Calu3 (cell line): ENCODE results near the gene STK33. TPM values are rescaled to one million over a fixed set of nuclear protein-coding genes. Genes with fewer than 3 reads are reported as not detected.

Source experiments
- BruUV-seq: library from RNA; stranded (reverse); fragments of 400-500 nt; replicated peaks from 2 replicates; lab custom pipeline; 2021; lab: Mats Ljungman, UMichigan
- CTCF ChIA-PET: fragments of 300-600 bp; sonication (Branson Sonifier 250); formaldehyde crosslinking; loops from one replicate; lab custom pipeline; 2022; ENCODE audit warnings: antibody characterized with exemption; lab: Charles Lee
- DNase-seq: peaks from one replicate; pipeline ENCODE4 v3.0.0; 2022
- H3K27ac Mint-ChIP-seq: one replicate; pipeline ENCODE4 v1.8.0; 2022; ENCODE audit warnings: mixed read lengths; ENCODE audit not compliant: unreplicated experiment
- H3K27me3 Mint-ChIP-seq: one replicate; pipeline ENCODE4 v1.8.0; 2022; ENCODE audit warnings: mixed read lengths; ENCODE audit not compliant: unreplicated experiment
- H3K36me3 Mint-ChIP-seq: one replicate; pipeline ENCODE4 v1.8.0; 2022; ENCODE audit warnings: mild to moderate bottlenecking, moderate library complexity, mixed read lengths; ENCODE audit not compliant: insufficient read depth, unreplicated experiment
- H3K4me1 Mint-ChIP-seq: one replicate; pipeline ENCODE4 v1.8.0; 2022; ENCODE audit warnings: mild to moderate bottlenecking, low read depth, mixed read lengths; ENCODE audit not compliant: unreplicated experiment
- H3K4me3 Mint-ChIP-seq: one replicate; pipeline ENCODE4 v1.8.0; 2022; ENCODE audit warnings: mild to moderate bottlenecking, low read depth, moderate library complexity, mixed read lengths; ENCODE audit not compliant: unreplicated experiment
- H3K9me3 Mint-ChIP-seq: one replicate; pipeline ENCODE4 v1.8.0; 2022; ENCODE audit warnings: low read depth, mixed read lengths; ENCODE audit not compliant: unreplicated experiment
- CTCF ChIP-seq: fragments of 200-600 bp; IDR thresholded peaks from one replicate; pipeline ENCODE4 v1.8.0; 2022; ENCODE audit warnings: antibody characterized with exemption; ENCODE audit not compliant: unreplicated experiment
- intact Hi-C: fragments of 100-400 bp; cut with micrococcal nuclease; formaldehyde crosslinking; loops from one replicate; pipeline ENCODE4 v1.10.0; 2022; ENCODE audit not compliant: unreplicated experiment
- total RNA-seq: library from RNA; stranded (reverse); gene quantifications from 2 replicates; pipeline ENCODE4 v1.2.3, GENCODE V29; 2022

STK33 gene
- total RNA-seq, 1 experiment from 2014 or later: 3.0 TPM

- Mint-ChIP-seq H3K27me3 (peaks cover 69% of the 10 kb centered on the region), H3K9me3 (no peaks in the 10 kb centered on the region), H3K36me3 (no peaks in the 10 kb centered on the region), H3K4me1 (no peaks in the 10 kb centered on the region), H3K27ac (no peak overlapping the region), H3K4me3 (no peak overlapping the region)
- no peak for TF ChIP-seq CTCF
- no peak for DNase-seq
- intact Hi-C loops: no loop called here
- BruUV-seq: no TSS peak
- CTCF ChIA-PET: interaction anchor here (0.6 to 1.4 kb wide), 3 partner anchors 14 to 271 kb away, joined by 3 read pairs; no protein-coding TSS in a partner anchor
Observed at GRCh38 chr11:8369592-8370205, 224.3 kb downstream of the STK33 start.

- CTCF ChIA-PET: interaction anchor here (1.4 kb wide), 1 partner anchor 14 kb away, joined by 3 read pairs; no protein-coding TSS in a partner anchor
- no peak for TF ChIP-seq CTCF
- no peak for DNase-seq
- intact Hi-C loops: no loop called here
- H3K27me3 Mint-ChIP-seq: peaks cover 77% of the 10 kb centered on the region
- H3K4me3 Mint-ChIP-seq: no peak overlapping the region
- no peak overlapping the region for H3K27ac Mint-ChIP-seq
- no peaks in the 10 kb centered on the region for H3K9me3 Mint-ChIP-seq
- H3K4me1 Mint-ChIP-seq: no peaks in the 10 kb centered on the region
- BruUV-seq: no TSS peak
- no peaks in the 10 kb centered on the region for H3K36me3 Mint-ChIP-seq
Observed at GRCh38 chr11:8368772-8369171, 225.3 kb downstream of the STK33 start.

GRCh38 chr11:8368194-8368593 is 225.8 kb downstream of the STK33 start:
- no peak for TF ChIP-seq CTCF
- CTCF ChIA-PET: interaction anchor here (1.4 kb wide), 1 partner anchor 13 kb away, joined by 3 read pairs; no protein-coding TSS in a partner anchor
- Mint-ChIP-seq H3K4me3 (no peak overlapping the region), H3K27ac (no peak overlapping the region), H3K27me3 (peaks cover 77% of the 10 kb centered on the region), H3K36me3 (no peaks in the 10 kb centered on the region), H3K9me3 (no peaks in the 10 kb centered on the region), H3K4me1 (no peaks in the 10 kb centered on the region)
- intact Hi-C loops: no loop called here
- DNase-seq: no peak
- no TSS peak for BruUV-seq

GRCh38 chr11:8366316-8366715 is 227.7 kb downstream of the STK33 start:
- no peak for DNase-seq
- Mint-ChIP-seq H3K27ac (no peak overlapping the region), H3K4me3 (no peak overlapping the region), H3K36me3 (no peaks in the 10 kb centered on the region), H3K4me1 (no peaks in the 10 kb centered on the region), H3K27me3 (peaks cover 85% of the 10 kb centered on the region), H3K9me3 (no peaks in the 10 kb centered on the region)
- CTCF ChIA-PET: no interaction called here
- TF ChIP-seq CTCF: no peak
- BruUV-seq: no TSS peak
- intact Hi-C loops: no loop called here
